SKM-1 treated with dmso at 0.1 percent for 144 hours (cell line): ENCODE results near the gene UVSSA.

Source experiments
- DNase-seq: peaks from one replicate; lab custom pipeline; 2025; ENCODE audit not compliant: unreplicated experiment; lab: John Stamatoyannopoulos, UW

UVSSA gene

GRCh38 chr4:1346781-1347409 lies at the start of gene UVSSA:
Gene UVSSA (plus strand): TSS chr4:1347208. CDS start chr4:1348092, 884 bp downstream.
- DNase-seq: peak; percentile 100

- no peak for DNase-seq
Observed at GRCh38 chr4:1297456-1298325, 49.3 kb upstream of the UVSSA start.

GRCh38 chr4:1298461-1298860 lies 48.5 kb upstream of the UVSSA start:
- DNase-seq: no peak

GRCh38 chr4:1299301-1299860 lies 47.6 kb upstream of the UVSSA start:
- no peak for DNase-seq

- peak; percentile 100 for DNase-seq
Observed at GRCh38 chr4:1300466-1301455, 46.2 kb upstream of the UVSSA start.

GRCh38 chr4:1302159-1302558 lies 44.8 kb upstream of the UVSSA start:
- DNase-seq: no peak

- DNase-seq: no peak
Observed at GRCh38 chr4:1305261-1305711, 41.7 kb upstream of the UVSSA start.

- DNase-seq: no peak
Observed at GRCh38 chr4:1305781-1306455, 41.1 kb upstream of the UVSSA start.

GRCh38 chr4:1307951-1308735 lies 38.9 kb upstream of the UVSSA start:
- DNase-seq: no peak

GRCh38 chr4:1309261-1310010 lies 37.6 kb upstream of the UVSSA start:
- DNase-seq: no peak

GRCh38 chr4:1310031-1310795 lies 36.8 kb upstream of the UVSSA start:
- DNase-seq: no peak

GRCh38 chr4:1310796-1311631 lies 36.0 kb upstream of the UVSSA start:
- no peak for DNase-seq

- DNase-seq: no peak
Observed at GRCh38 chr4:1312821-1313640, 34.0 kb upstream of the UVSSA start.

- no peak for DNase-seq
Observed at GRCh38 chr4:1315306-1315705, 31.7 kb upstream of the UVSSA start.

- no peak for DNase-seq
Observed at GRCh38 chr4:1315836-1316536, 31.0 kb upstream of the UVSSA start.
